ENCODE results near the gene PSMA4.

The PSMA4 gene

DNA sequence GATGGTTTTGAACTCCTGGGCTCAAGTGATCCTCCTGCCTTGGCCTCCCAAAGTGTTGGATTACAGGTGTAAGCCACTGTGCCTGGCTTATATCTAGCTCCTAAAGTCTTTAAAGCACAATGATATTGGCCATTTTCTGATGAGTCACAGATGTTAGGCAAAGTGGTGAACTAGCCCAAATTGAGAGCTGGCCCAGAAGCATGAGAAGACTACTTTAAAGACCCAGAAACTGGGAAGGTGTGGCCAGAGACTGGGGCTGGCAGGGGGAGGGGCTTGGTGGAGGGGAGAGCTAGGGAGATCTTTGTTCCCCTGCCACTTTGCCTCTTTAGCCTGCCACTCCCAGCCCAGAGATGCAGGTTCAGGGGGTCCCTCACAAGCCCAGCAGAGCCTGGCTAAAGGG lies 58.9 kb downstream of the PSMA4 start:
- TF ChIP-seq, protein P1, sequence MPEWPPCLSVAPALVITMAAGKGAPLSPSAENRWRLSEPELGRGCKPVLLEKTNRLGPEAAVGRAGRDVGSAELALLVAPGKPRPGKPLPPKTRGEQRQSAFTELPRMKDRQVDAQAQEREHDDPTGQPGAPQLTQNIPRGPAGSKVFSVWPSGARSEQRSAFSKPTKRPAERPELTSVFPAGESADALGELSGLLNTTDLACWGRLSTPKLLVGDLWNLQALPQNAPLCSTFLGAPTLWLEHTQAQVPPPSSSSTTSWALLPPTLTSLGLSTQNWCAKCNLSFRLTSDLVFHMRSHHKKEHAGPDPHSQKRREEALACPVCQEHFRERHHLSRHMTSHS (tag by site-specific recombination; IDR thresholded peaks at IDR 0.05), result no peak
- TF ChIP-seq ZNF214 (tag by site-specific recombination; IDR thresholded peaks at IDR 0.05; ENCODE audit: borderline replicate concordance) (no peak), ZNF777 (tag by site-specific recombination; IDR thresholded peaks at IDR 0.05; ENCODE audit: borderline replicate concordance) (no peak), ZNF112 (tag by site-specific recombination; IDR thresholded peaks at IDR 0.05) (no peak), ZBTB20 (tag by site-specific recombination; IDR thresholded peaks at IDR 0.05) (no peak), ZNF785 (tag by site-specific recombination; IDR thresholded peaks at IDR 0.05) (no peak), ZNF623 (tag by site-specific recombination; IDR thresholded peaks at IDR 0.05) (no peak), ZNF518A (tag by site-specific recombination; conservative IDR thresholded peaks at IDR 0.05; ENCODE audit: low read depth) (no peak), ZNF221 (tag by site-specific recombination; IDR thresholded peaks at IDR 0.05; ENCODE audit: borderline replicate concordance) (no peak), ZBTB8A (tag by site-specific recombination; IDR thresholded peaks at IDR 0.05) (no peak), ZNF24 (tag by site-specific recombination; IDR thresholded peaks at IDR 0.05) (no peak), ZNF19 (tag by site-specific recombination; IDR thresholded peaks at IDR 0.05; ENCODE audit: low read depth) (no peak), ZNF146 (tag by site-specific recombination; IDR thresholded peaks at IDR 0.05) (no peak), ZNF792 (tag by site-specific recombination; IDR thresholded peaks at IDR 0.05) (no peak), ZBTB21 (tag by site-specific recombination; IDR thresholded peaks at IDR 0.05) (no peak), SP7 (tag by site-specific recombination; IDR thresholded peaks at IDR 0.05) (no peak)
- TF ChIP-seq, protein P2, sequence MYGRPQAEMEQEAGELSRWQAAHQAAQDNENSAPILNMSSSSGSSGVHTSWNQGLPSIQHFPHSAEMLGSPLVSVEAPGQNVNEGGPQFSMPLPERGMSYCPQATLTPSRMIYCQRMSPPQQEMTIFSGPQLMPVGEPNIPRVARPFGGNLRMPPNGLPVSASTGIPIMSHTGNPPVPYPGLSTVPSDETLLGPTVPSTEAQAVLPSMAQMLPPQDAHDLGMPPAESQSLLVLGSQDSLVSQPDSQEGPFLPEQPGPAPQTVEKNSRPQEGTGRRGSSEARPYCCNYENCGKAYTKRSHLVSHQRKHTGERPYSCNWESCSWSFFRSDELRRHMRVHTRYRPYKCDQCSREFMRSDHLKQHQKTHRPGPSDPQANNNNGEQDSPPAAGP (tag by site-specific recombination; IDR thresholded peaks at IDR 0.05), result no peak
- POLR2A ChIA-PET, result no interaction called here
- H3K4me3 ChIP-seq (ENCODE audit: low read depth, low read length), result no peak overlapping the region
- no peaks in the 10 kb centered on the region for H3K4me1 ChIP-seq (ENCODE audit: control insufficient read depth, insufficient read depth, low read length)
- no peaks in the 10 kb centered on the region for H3K9me3 ChIP-seq (ENCODE audit: control insufficient read depth, insufficient read depth, low read depth, low read length)
- H3K36me3 ChIP-seq (ENCODE audit: control insufficient read depth in 2 of 2, insufficient read depth in 1 of 2, low read length in 2 of 2), result peaks cover 2 to 20% of the 10 kb centered on the region in 2 experiments
- CTCF ChIA-PET, result interaction anchor here (0.7 kb wide), 1 partner anchor 600 kb away, joined by 3 read pairs; no protein-coding TSS in a partner anchor
- no peak overlapping the region for H3K27ac ChIP-seq (ENCODE audit: extremely low read depth, low read depth, low read length)

Measured in HEK293 (cell line).